GM12865 (cell line): Measurements from ENCODE around the gene OR14A16.

ENCODE experiments used
- DNase-seq: peaks from one replicate; pipeline ENCODE4 v3.0.0; 2010; ENCODE audit warnings: low read depth
- H3K4me3 ChIP-seq: 2 replicates; pipeline ENCODE4 v1.5.1; 2011; ENCODE audit warnings: mild to moderate bottlenecking, low read depth, low read length, control low read depth
- TF ChIP-seq, protein P1 (sequence below): IDR thresholded peaks from 2 replicates; pipeline ENCODE4 v1.5.1; 2011; ENCODE audit warnings: low read length, control low read depth, low read depth, inconsistent platforms; ENCODE audit not compliant: insufficient read depth; ENCODE audit errors: missing control alignments

OR14A16 gene

GRCh38 chr1:247797518-247797917, 26.4 kb downstream of the OR14A16 start:
- no peak overlapping the region for H3K4me3 ChIP-seq
- TF ChIP-seq, protein P1, sequence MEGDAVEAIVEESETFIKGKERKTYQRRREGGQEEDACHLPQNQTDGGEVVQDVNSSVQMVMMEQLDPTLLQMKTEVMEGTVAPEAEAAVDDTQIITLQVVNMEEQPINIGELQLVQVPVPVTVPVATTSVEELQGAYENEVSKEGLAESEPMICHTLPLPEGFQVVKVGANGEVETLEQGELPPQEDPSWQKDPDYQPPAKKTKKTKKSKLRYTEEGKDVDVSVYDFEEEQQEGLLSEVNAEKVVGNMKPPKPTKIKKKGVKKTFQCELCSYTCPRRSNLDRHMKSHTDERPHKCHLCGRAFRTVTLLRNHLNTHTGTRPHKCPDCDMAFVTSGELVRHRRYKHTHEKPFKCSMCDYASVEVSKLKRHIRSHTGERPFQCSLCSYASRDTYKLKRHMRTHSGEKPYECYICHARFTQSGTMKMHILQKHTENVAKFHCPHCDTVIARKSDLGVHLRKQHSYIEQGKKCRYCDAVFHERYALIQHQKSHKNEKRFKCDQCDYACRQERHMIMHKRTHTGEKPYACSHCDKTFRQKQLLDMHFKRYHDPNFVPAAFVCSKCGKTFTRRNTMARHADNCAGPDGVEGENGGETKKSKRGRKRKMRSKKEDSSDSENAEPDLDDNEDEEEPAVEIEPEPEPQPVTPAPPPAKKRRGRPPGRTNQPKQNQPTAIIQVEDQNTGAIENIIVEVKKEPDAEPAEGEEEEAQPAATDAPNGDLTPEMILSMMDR = no peak
- DNase-seq = no peak

DNA sequence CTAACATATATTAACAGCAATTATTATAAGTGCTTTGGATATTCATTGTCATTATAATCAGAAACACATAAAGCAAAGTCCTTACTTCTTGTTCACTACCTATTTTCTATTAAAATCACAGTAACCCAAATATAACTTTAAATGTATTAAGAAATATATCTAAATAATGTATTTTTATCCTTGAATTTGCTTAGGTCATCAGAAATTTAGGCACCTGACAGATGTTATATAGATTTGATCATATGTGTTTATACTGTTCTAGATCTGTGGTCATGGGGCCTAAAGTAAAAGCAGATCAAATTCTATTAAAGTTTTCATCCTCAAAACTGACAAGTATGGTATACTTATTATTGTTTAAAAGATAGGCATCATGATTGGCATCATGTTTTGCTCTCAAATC, 54.3 kb downstream of the OR14A16 start:
- TF ChIP-seq, protein P1 = no peak
- DNase-seq = no peak
- H3K4me3 ChIP-seq = no peak overlapping the region
